Peyer's patch (tissue), 4 donors: ENCODE data around the gene NMT1.

ENCODE experiments used
- POLR2A ChIP-seq, 2 donors: fragments of 450-650 bp; IDR thresholded peaks; one replicate each; pipeline ENCODE4 v1.5.1; 2017; ENCODE audit warnings: antibody characterized with exemption in 2 of 2, mild to moderate bottlenecking in 2 of 2, moderate library complexity in 2 of 2
- TF ChIP-seq, protein P1 (sequence below), 6 experiments: fragments of 450-650 bp in 4 of 6; fragments of 200-600 bp in 2 of 6; sonication (generic) in 1 of 6; IDR thresholded peaks; one replicate each; pipeline ENCODE4 v1.5.1; 2017 to 2019; ENCODE audit warnings: antibody characterized with exemption in 6 of 6, mild to moderate bottlenecking in 3 of 6, moderate library complexity in 1 of 6

DNA sequence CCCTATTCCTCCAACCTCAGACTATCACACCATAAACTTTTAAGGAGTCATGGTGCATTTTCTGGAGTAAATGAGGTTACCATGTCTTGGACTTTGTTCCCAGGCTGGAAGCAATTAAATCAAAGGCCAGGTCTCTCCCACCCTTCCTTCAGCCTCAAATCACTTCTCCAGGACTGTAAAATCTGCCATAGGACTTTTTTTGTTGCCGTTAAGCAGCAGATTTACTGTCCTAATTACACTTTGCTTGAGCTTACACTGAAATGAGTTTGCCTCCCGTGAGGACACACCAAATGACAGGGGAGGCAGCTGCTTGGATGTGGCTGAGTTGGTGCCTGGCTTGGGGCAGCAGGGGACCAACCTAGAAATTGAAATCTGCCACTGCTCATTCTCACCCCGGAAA, 24.4 kb upstream of the NMT1 start:
- TF ChIP-seq, protein P1, sequence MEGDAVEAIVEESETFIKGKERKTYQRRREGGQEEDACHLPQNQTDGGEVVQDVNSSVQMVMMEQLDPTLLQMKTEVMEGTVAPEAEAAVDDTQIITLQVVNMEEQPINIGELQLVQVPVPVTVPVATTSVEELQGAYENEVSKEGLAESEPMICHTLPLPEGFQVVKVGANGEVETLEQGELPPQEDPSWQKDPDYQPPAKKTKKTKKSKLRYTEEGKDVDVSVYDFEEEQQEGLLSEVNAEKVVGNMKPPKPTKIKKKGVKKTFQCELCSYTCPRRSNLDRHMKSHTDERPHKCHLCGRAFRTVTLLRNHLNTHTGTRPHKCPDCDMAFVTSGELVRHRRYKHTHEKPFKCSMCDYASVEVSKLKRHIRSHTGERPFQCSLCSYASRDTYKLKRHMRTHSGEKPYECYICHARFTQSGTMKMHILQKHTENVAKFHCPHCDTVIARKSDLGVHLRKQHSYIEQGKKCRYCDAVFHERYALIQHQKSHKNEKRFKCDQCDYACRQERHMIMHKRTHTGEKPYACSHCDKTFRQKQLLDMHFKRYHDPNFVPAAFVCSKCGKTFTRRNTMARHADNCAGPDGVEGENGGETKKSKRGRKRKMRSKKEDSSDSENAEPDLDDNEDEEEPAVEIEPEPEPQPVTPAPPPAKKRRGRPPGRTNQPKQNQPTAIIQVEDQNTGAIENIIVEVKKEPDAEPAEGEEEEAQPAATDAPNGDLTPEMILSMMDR (IDR thresholded peaks at IDR 0.05): no peak
- TF ChIP-seq POLR2A (IDR thresholded peaks at IDR 0.05): no peak
